SK-MEL-5 (cell line): ENCODE measurements around the gene RNF157. TPM values are rescaled to one million over a fixed set of nuclear protein-coding genes. Genes with fewer than 3 reads are reported as not detected.

ENCODE experiments used
- DNase-seq: peaks from one replicate; pipeline ENCODE4 v3.0.0-alpha.2; 2016; ENCODE audit warnings: low read depth, low spot score
- in situ Hi-C: cut with HindIII; loops from 2 replicates; pipeline ENCODE4 v1.10.0; 2016; ENCODE audit warnings: low sequenced_read_pairs, high pct_unique_total_duplicates, low pct_unique_long_range_greater_than_20kb
- polyA plus RNA-seq, 2 experiments: library from polyadenylated mRNA; depleted of rRNA; stranded (reverse); fragments of >200 nt; gene quantifications; 2 replicates each; pipeline ENCODE4 v1.2.3, GENCODE V29; 2015
- total RNA-seq: library from RNA; depleted of rRNA; stranded (reverse); fragments of >200 nt; shearing (Covaris generic); gene quantifications from 2 replicates; pipeline ENCODE4 v1.2.3, GENCODE V29; 2014; rRNA removed

RNF157 gene
- total RNA-seq = 28.1 and 33.9 TPM in 2 replicates
- polyA plus RNA-seq (2015; cell fraction: cytosol; rRNA removed) = 55.3 and 76.3 TPM in 2 replicates
- polyA plus RNA-seq (2015; cell fraction: nucleus; rRNA removed) = 30.9 and 49.5 TPM in 2 replicates

GRCh38 chr17:76240461-76241203 is at the start of gene RNF157:
TSS of gene RNF157 (minus strand) at chr17:76240493. CDS start at chr17:76240240, 253 bp downstream.
- peak; percentile 73 for DNase-seq
- in situ Hi-C loops = no loop called here

- in situ Hi-C loops = no loop called here
- no peak for DNase-seq
Observed at GRCh38 chr17:76281573-76282371, 41.5 kb upstream of the RNF157 start.

- no peak for DNase-seq
- in situ Hi-C loops = no loop called here
Observed at GRCh38 chr17:76280650-76281049, 40.4 kb upstream of the RNF157 start.

GRCh38 chr17:76279742-76280287 is 39.5 kb upstream of the RNF157 start:
- no peak for DNase-seq
- in situ Hi-C loops = no loop called here

- DNase-seq = peak; percentile 91
- in situ Hi-C loops = no loop called here
Observed at GRCh38 chr17:76278952-76279741, 38.9 kb upstream of the RNF157 start.

GRCh38 chr17:76278268-76278908 is 38.1 kb upstream of the RNF157 start:
- no peak for DNase-seq
- in situ Hi-C loops = no loop called here

- in situ Hi-C loops = no loop called here
- no peak for DNase-seq
Observed at GRCh38 chr17:76277300-76278267, 37.3 kb upstream of the RNF157 start.

GRCh38 chr17:76276461-76277299 is 36.4 kb upstream of the RNF157 start:
- no peak for DNase-seq
- in situ Hi-C loops = no loop called here

- DNase-seq = no peak
- in situ Hi-C loops = no loop called here
Observed at GRCh38 chr17:76276069-76276431, 35.8 kb upstream of the RNF157 start.

GRCh38 chr17:76275382-76276068 is 35.2 kb upstream of the RNF157 start:
- in situ Hi-C loops = no loop called here
- no peak for DNase-seq

GRCh38 chr17:76274112-76274956 is 34.0 kb upstream of the RNF157 start:
- in situ Hi-C loops = no loop called here
- peak; percentile 44 for DNase-seq

GRCh38 chr17:76273445-76274111 is 33.3 kb upstream of the RNF157 start:
- in situ Hi-C loops = no loop called here
- DNase-seq = no peak

GRCh38 chr17:76272541-76273444 is 32.5 kb upstream of the RNF157 start:
- no peak for DNase-seq
- in situ Hi-C loops = no loop called here
